Gastroesophageal sphincter (tissue), 4 donors: Measurements from ENCODE around the gene EIF3F. TPM values are rescaled to one million over a fixed set of nuclear protein-coding genes. Genes with fewer than 3 reads are reported as not detected.
"Not testable (repeated sequence)": the region's sequence is repeated elsewhere in the genome, so short reads cannot be mapped to it uniquely, and the experiment has no call there.

Source experiments
- ATAC-seq: fragments of 150-250 bp; one replicate; pipeline ENCODE4 v1.9.1; 2016; ENCODE audit warnings: mild to moderate bottlenecking, moderate library complexity
- H3K27ac ChIP-seq, 4 donors: fragments of 200-600 bp; sonication (generic) in 3 of 4; 1 replicate in 3 of 4; 2 replicates in 1 of 4; pipeline ENCODE4 v1.5.1; 2016 to 2019
- H3K27me3 ChIP-seq: fragments of 200-600 bp; sonication (generic); one replicate; pipeline ENCODE4 v1.5.1; 2019
- H3K36me3 ChIP-seq, 2 donors: fragments of 200-600 bp; sonication (generic); one replicate each; pipeline ENCODE4 v1.5.1; 2019; ENCODE audit warnings: control low read depth in 1 of 2
- H3K4me1 ChIP-seq, 3 donors: fragments of 200-600 bp; sonication (generic); 1 replicate in 2 of 3; 2 replicates in 1 of 3; pipeline ENCODE4 v1.5.1; 2016 to 2019; ENCODE audit warnings: control low read depth in 2 of 3
- H3K4me3 ChIP-seq, 2 donors: fragments of 200-600 bp; sonication (generic); one replicate each; pipeline ENCODE4 v1.5.1; 2019; ENCODE audit warnings: mild to moderate bottlenecking in 1 of 2, moderate library complexity in 1 of 2
- H3K9me3 ChIP-seq, 3 donors: fragments of 200-600 bp; sonication (generic); one replicate each; pipeline ENCODE4 v1.5.1; 2017 to 2019; ENCODE audit warnings: control low read depth in 2 of 3
- CTCF ChIP-seq, 4 experiments: fragments of 200-600 bp in 2 of 4; fragments of 450-650 bp in 2 of 4; sonication (generic) in 1 of 4; IDR thresholded peaks; one replicate each; pipeline ENCODE4 v1.5.1; 2017 to 2019; ENCODE audit warnings: antibody characterized with exemption in 4 of 4, mild to moderate bottlenecking in 2 of 4, moderate library complexity in 2 of 4
- EP300 ChIP-seq: sonication (generic); formaldehyde crosslinking; IDR thresholded peaks from one replicate; pipeline ENCODE4 v1.6.1; 2017; ENCODE audit warnings: antibody characterized with exemption, mild to moderate bottlenecking
- POLR2A ChIP-seq, 2 donors: fragments of 450-650 bp; IDR thresholded peaks; one replicate each; pipeline ENCODE4 v1.6.1; 2017; ENCODE audit warnings: antibody characterized with exemption in 2 of 2, mild to moderate bottlenecking in 2 of 2, moderate library complexity in 1 of 2
- POLR2AphosphoS5 ChIP-seq: sonication (generic); formaldehyde crosslinking; IDR thresholded peaks from one replicate; pipeline ENCODE4 v1.6.1; 2017; ENCODE audit warnings: antibody characterized with exemption
- whole genome bisulfite sequencing, 2 donors: methylation state at CpG; one replicate each; pipeline ENCODE4 v1.1.5; 2018; ENCODE audit warnings: low coverage in 1 of 2; 5-methylcytosine and 5-hydroxymethylcytosine counted together
- total RNA-seq, 4 donors: library from RNA; depleted of rRNA; stranded (reverse); fragments of >200 nt; gene quantifications; one replicate each; pipeline ENCODE4 v1.1.0, GENCODE V29; 2016

Gene EIF3F
- total RNA-seq, 4 donors from 2014 or later: 204 to 356 (median 235) TPM

- no peaks in the 10 kb centered on the region for H3K36me3 ChIP-seq
- H3K27me3 ChIP-seq: no peaks in the 10 kb centered on the region
- WGBS, 2 donors: 100% methylated on average over 2 of the region's 7 CpGs; no CpG with 5 or more reads in 1 of the 2 donors
- no peak for ATAC-seq
- H3K4me3 ChIP-seq: no peak overlapping the region
- TF ChIP-seq POLR2A (IDR thresholded peaks at IDR 0.05) (no peak), EP300 (no peak), POLR2AphosphoS5 (no peak), CTCF (IDR thresholded peaks at IDR 0.05) (no peak)
- H3K27ac ChIP-seq: no peak overlapping the region
- H3K4me1 ChIP-seq: peaks cover 10 to 23% (median 12%) of the 10 kb centered on the region in 3 donors
- H3K9me3 ChIP-seq: no peaks in the 10 kb centered on the region
These were observed 3.1 kb upstream of the EIF3F start for GRCh38 chr11:7983832-7984590.

DNA sequence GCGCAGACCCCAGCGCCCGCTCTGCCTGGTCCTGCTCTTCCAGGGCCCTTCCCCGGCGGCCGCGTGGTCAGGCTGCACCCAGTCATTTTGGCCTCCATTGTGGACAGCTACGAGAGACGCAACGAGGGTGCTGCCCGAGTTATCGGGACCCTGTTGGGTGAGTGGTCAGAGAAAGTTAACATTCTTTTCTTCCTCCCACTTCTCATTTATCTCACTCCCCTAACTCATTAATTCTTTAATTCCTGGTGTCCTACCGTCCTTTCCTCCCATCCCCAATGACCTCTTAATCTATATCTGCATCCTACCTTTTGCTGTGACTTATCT lies 385 bp downstream of the EIF3F start:
- WGBS, 2 donors: 0 to 3% methylated on average over 5 to 8 of the region's 13 CpGs
- H3K9me3 ChIP-seq, H3K27me3 ChIP-seq, ATAC-seq: not testable (repeated sequence)
- H3K27ac ChIP-seq: peak overlapping the region; percentile 74 to 88 (median 78)
- H3K4me3 ChIP-seq: peak overlapping the region; percentile 61 to 67
- H3K4me1 ChIP-seq: peaks cover 13 to 42% (median 18%) of the 10 kb centered on the region in 3 donors
- H3K36me3 ChIP-seq: peaks cover 0 to 15% of the 10 kb centered on the region in 2 donors

DNA sequence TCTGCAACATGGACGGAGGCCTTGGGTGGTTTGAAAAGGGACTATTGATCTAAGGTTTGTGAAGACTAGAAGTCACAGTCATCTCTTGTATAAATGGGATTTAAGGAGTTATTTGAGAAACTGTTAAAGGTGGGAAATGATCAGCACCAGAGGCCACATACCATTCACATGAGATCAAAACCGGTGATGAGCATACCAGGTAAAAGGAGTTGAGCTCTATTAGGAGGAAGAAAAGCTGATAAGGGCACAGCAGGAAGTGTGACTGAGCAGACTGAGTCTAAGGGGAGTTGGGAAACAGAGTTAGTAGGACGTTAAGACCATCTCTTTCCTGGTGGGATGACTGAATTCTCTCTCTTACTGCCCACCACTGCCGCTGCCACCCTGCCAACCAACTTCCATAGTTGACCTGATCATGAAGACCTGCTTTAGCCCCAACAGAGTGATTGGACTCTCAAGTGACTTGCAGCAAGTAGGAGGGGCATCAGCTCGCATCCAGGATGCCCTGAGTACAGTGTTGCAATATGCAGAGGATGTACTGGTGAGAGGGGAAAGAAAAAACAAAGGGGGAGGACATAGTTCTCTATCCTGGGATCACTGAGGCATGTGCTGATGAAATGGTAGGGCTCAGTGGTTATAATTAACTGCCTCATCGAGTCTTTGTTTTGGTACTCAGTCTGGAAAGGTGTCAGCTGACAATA lies 7.6 kb downstream of the EIF3F start:
- Histone ChIP-seq H3K4me1 (peaks cover 0 to 12% (median 0%) of the 10 kb centered on the region in 3 donors), H3K27me3 (no peaks in the 10 kb centered on the region), H3K36me3 (peaks cover 20 to 87% of the 10 kb centered on the region in 2 donors), H3K4me3 (no peak overlapping the region), H3K9me3 (no peaks in the 10 kb centered on the region), H3K27ac (no peak overlapping the region)
- ATAC-seq: no peak
- TF ChIP-seq POLR2A (IDR thresholded peaks at IDR 0.05): no peak
- TF ChIP-seq CTCF (IDR thresholded peaks at IDR 0.05): no peak
- no peak for TF ChIP-seq EP300
- no peak for TF ChIP-seq POLR2AphosphoS5
- 73 to 87% methylated on average over 4 to 6 of the region's 6 CpGs for WGBS, 2 donors

DNA sequence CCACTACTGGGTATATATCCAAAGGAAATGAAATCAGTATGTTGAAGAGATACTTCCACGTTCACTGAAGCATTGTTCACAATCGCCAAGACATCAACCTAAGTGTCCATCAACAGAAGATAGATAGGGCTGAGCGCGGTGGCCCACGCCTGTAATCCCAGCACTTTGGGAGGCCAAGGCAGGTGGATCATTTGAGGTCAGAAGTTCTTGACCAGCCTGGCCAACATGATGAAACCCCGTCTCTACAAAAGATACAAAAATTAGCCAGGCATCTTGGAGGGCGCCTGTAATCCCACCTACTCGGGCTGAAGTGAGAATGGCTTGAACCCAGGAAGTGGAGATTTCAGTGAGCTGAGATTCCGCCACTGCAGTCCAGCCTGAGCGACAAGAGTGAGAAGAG lies 12.7 kb downstream of the EIF3F start:
- no peaks in the 10 kb centered on the region for H3K27me3 ChIP-seq

GRCh38 chr11:8000390-8000789 lies 13.3 kb downstream of the EIF3F start:
- Histone ChIP-seq H3K4me3 (no peak overlapping the region), H3K27ac (no peak overlapping the region), H3K9me3 (no peaks in the 10 kb centered on the region), H3K36me3 (peaks cover 11 to 51% of the 10 kb centered on the region in 2 donors), H3K4me1 (no peaks in the 10 kb centered on the region), H3K27me3 (no peaks in the 10 kb centered on the region)
- no peak for ATAC-seq
- TF ChIP-seq CTCF (IDR thresholded peaks at IDR 0.05): no peak
- TF ChIP-seq POLR2A (IDR thresholded peaks at IDR 0.05): no peak
- no peak for TF ChIP-seq POLR2AphosphoS5
- no peak for TF ChIP-seq EP300
- WGBS, 2 donors: 65 to 76% methylated on average over 5 of the region's 5 CpGs

More for the DNA sequence above, 12.7 kb downstream of the EIF3F start:
- 84 to 85% methylated on average over 2 to 7 of the region's 10 CpGs for WGBS, 2 donors
- peaks cover 11 to 57% of the 10 kb centered on the region in 2 donors for H3K36me3 ChIP-seq
- H3K9me3 ChIP-seq: no peaks in the 10 kb centered on the region
- H3K4me3 ChIP-seq: no peak overlapping the region
- TF ChIP-seq POLR2A (IDR thresholded peaks at IDR 0.05) (no peak), POLR2AphosphoS5 (no peak), CTCF (IDR thresholded peaks at IDR 0.05) (no peak)
- no peak overlapping the region for H3K27ac ChIP-seq
- no peaks in the 10 kb centered on the region for H3K4me1 ChIP-seq
- ATAC-seq: no peak
